OCI-LY7 (cell line): ENCODE measurements around the gene OGT. TPM values are rescaled to one million over a fixed set of nuclear protein-coding genes. Genes with fewer than 3 reads are reported as not detected.
"Not testable (repeated sequence)": the region's sequence is repeated elsewhere in the genome, so short reads cannot be mapped to it uniquely, and the experiment has no call there.

Experiments
- BruUV-seq: library from RNA; stranded (reverse); fragments of 400-500 nt; replicated peaks from 2 replicates; lab custom pipeline; 2021; lab: Mats Ljungman, UMichigan
- CTCF ChIA-PET: fragments of 300-600 bp; sonication (Branson Sonifier 250); formaldehyde crosslinking; loops from one replicate; lab custom pipeline; 2022; ENCODE audit warnings: antibody characterized with exemption; ENCODE audit not compliant: unreplicated experiment; lab: Charles Lee
- POLR2A ChIA-PET: fragments of 300-600 bp; sonication (Branson Sonifier 250); formaldehyde crosslinking; loops from one replicate; lab custom pipeline; 2022; ENCODE audit warnings: antibody characterized with exemption; lab: Charles Lee
- DNase-seq: peaks from one replicate; pipeline ENCODE4 v3.0.0-alpha.2; 2015; ENCODE audit warnings: low spot score
- H2AFZ ChIP-seq: fragments of 200-600 bp; sonication (generic), shearing (Covaris generic); 2 replicates; pipeline ENCODE4 v1.6.1; 2014; ENCODE audit warnings: mild to moderate bottlenecking, antibody characterized with exemption, low read length, moderate library complexity
- H3K27ac ChIP-seq: fragments of 200-600 bp; sonication (generic); 2 replicates; pipeline ENCODE4 v1.5.1; 2014; ENCODE audit warnings: mixed run types, low read depth, mild to moderate bottlenecking, moderate library complexity, low read length, inconsistent platforms; ENCODE audit not compliant: poor library complexity, severe bottlenecking
- H3K36me3 ChIP-seq: fragments of 200-600 bp; sonication (generic); 2 replicates; pipeline ENCODE4 v1.6.1; 2014; ENCODE audit warnings: mild to moderate bottlenecking, antibody characterized with exemption, low read length, moderate library complexity, mixed read lengths; ENCODE audit not compliant: insufficient read depth
- H3K4me1 ChIP-seq: fragments of 200-600 bp; sonication (generic); 2 replicates; pipeline ENCODE4 v1.5.1; 2014; ENCODE audit warnings: mild to moderate bottlenecking, low read length; ENCODE audit not compliant: insufficient read depth, poor library complexity, severe bottlenecking
- H3K4me2 ChIP-seq: fragments of 200-600 bp; sonication (generic); 2 replicates; pipeline ENCODE4 v1.6.1; 2014; ENCODE audit warnings: mild to moderate bottlenecking, low read length
- H3K4me3 ChIP-seq: fragments of 200-600 bp; sonication (generic); 2 replicates; pipeline ENCODE4 v1.5.1; 2014; ENCODE audit warnings: mild to moderate bottlenecking, low read depth, low read length; ENCODE audit not compliant: poor library complexity, severe bottlenecking
- H3K79me2 ChIP-seq: fragments of 200-600 bp; sonication (generic); 2 replicates; pipeline ENCODE4 v1.6.1; 2016; ENCODE audit warnings: low read depth, mild to moderate bottlenecking, low read length, moderate library complexity, mixed read lengths; ENCODE audit not compliant: insufficient read depth
- H3K9me2 ChIP-seq: fragments of 200-600 bp; sonication (generic); 2 replicates; pipeline ENCODE4 v1.6.1; 2016; ENCODE audit warnings: mild to moderate bottlenecking, low read length, mixed read lengths; ENCODE audit not compliant: insufficient read depth
- H3K9me3 ChIP-seq: fragments of 200-600 bp; sonication (generic); 2 replicates; pipeline ENCODE4 v1.6.1; 2014; ENCODE audit warnings: mild to moderate bottlenecking, mixed run types, low read length, mixed read lengths
- H4K20me1 ChIP-seq: fragments of 200-600 bp; sonication (generic); 2 replicates; pipeline ENCODE4 v1.6.1; 2014; ENCODE audit warnings: mild to moderate bottlenecking, antibody characterized with exemption, low read length, moderate library complexity, mixed read lengths; ENCODE audit not compliant: insufficient read depth
- CTCF ChIP-seq: fragments of 200-600 bp; sonication (generic); conservative IDR thresholded peaks from 2 replicates; pipeline ENCODE4 v1.5.1; 2014; ENCODE audit warnings: mild to moderate bottlenecking, antibody characterized with exemption, low read length, moderate library complexity, mixed read lengths
- EZH2phosphoT487 ChIP-seq: fragments of 200-600 bp; sonication (generic); IDR thresholded peaks from 2 replicates; pipeline ENCODE4 v1.6.1; 2018; ENCODE audit warnings: low read depth, borderline replicate concordance, mild to moderate bottlenecking, mixed run types, antibody characterized with exemption, low read length, moderate library complexity, mixed read lengths
- intact Hi-C: fragments of 100-400 bp; cut with micrococcal nuclease; formaldehyde crosslinking; loops from one replicate; pipeline ENCODE4 v1.10.0; 2022; ENCODE audit not compliant: unreplicated experiment
- total RNA-seq, 2 experiments: library from RNA; depleted of rRNA in 1 of 2; stranded (reverse); fragments of >200 nt in 1 of 2; shearing (Covaris generic) in 1 of 2; gene quantifications; 2 replicates each; pipeline ENCODE4 v1.2.3, GENCODE V29; 2014 to 2022

OGT gene
- total RNA-seq, 2 experiments from 2014 or later: 185 to 291 TPM

GRCh38 chrX:71489540-71489939 lies 43.4 kb upstream of the OGT start:
- H2AFZ ChIP-seq: no peak overlapping the region
- no peak for DNase-seq
- no peaks in the 10 kb centered on the region for H3K9me3 ChIP-seq
- H3K36me3 ChIP-seq: no peaks in the 10 kb centered on the region
- H3K79me2 ChIP-seq: no peaks in the 10 kb centered on the region
- intact Hi-C loops: no loop called here
- no TSS peak for BruUV-seq
- no peak overlapping the region for H3K27ac ChIP-seq
- no peak overlapping the region for H3K4me2 ChIP-seq
- ChIA-PET POLR2A (no interaction called here), CTCF (no interaction called here)
- no peaks in the 10 kb centered on the region for H3K9me2 ChIP-seq
- TF ChIP-seq EZH2phosphoT487 (no peak), CTCF (no peak)
- no peaks in the 10 kb centered on the region for H4K20me1 ChIP-seq
- H3K4me1 ChIP-seq: no peaks in the 10 kb centered on the region
- H3K4me3 ChIP-seq: no peak overlapping the region

- no peak for DNase-seq
- Histone ChIP-seq H3K79me2 (no peaks in the 10 kb centered on the region), H3K27ac (no peak overlapping the region), H3K4me1 (no peaks in the 10 kb centered on the region), H3K4me3 (no peak overlapping the region), H2AFZ (no peak overlapping the region), H3K9me2 (no peaks in the 10 kb centered on the region), H4K20me1 (no peaks in the 10 kb centered on the region), H3K36me3 (no peaks in the 10 kb centered on the region), H3K4me2 (peak overlapping the region; percentile 26; the same call in 1 of the 2 replicates), H3K9me3 (no peaks in the 10 kb centered on the region)
- intact Hi-C loops: no loop called here
- no peak for TF ChIP-seq EZH2phosphoT487
- no peak for TF ChIP-seq CTCF
- ChIA-PET CTCF (no interaction called here), POLR2A (interaction anchor here (0.8 kb wide), 1 partner anchor 1060 kb away, joined by 4 read pairs; no protein-coding TSS in a partner anchor)
- BruUV-seq: no TSS peak
These were observed 40.5 kb upstream of the OGT start for GRCh38 chrX:71492231-71493065.

- POLR2A ChIA-PET: interaction anchor here (0.7 to 0.8 kb wide), 2 partner anchors 1060 to 1099 kb away, joined by 3 to 4 read pairs; no protein-coding TSS in a partner anchor
- TF ChIP-seq CTCF: no peak
- TF ChIP-seq EZH2phosphoT487: no peak
- no peak overlapping the region for H3K4me3 ChIP-seq
- H3K4me2 ChIP-seq: no peak overlapping the region
- intact Hi-C loops: no loop called here
- H3K36me3 ChIP-seq: no peaks in the 10 kb centered on the region
- no peaks in the 10 kb centered on the region for H4K20me1 ChIP-seq
- no peak for DNase-seq
- H3K4me1 ChIP-seq: no peaks in the 10 kb centered on the region
- CTCF ChIA-PET: no interaction called here
- no TSS peak for BruUV-seq
- H2AFZ ChIP-seq: no peak overlapping the region
- no peaks in the 10 kb centered on the region for H3K9me2 ChIP-seq
- H3K79me2 ChIP-seq: no peaks in the 10 kb centered on the region
- no peaks in the 10 kb centered on the region for H3K9me3 ChIP-seq
- no peak overlapping the region for H3K27ac ChIP-seq
These were observed 39.7 kb upstream of the OGT start for GRCh38 chrX:71493111-71493613.

GRCh38 chrX:71495979-71496378 lies 36.9 kb upstream of the OGT start:
- BruUV-seq, H3K4me3 ChIP-seq, intact Hi-C loops, H3K9me3 ChIP-seq, H3K4me1 ChIP-seq, POLR2A ChIA-PET, H3K27ac ChIP-seq, H3K79me2 ChIP-seq, H3K4me2 ChIP-seq, CTCF ChIA-PET, H3K9me2 ChIP-seq, DNase-seq, H3K36me3 ChIP-seq, H2AFZ ChIP-seq, H4K20me1 ChIP-seq: not testable (repeated sequence)
